ENCODE measurements around the gene ACAD10.
"Not testable (repeated sequence)": the region's sequence is repeated elsewhere in the genome, so short reads cannot be mapped to it uniquely, and the experiment has no call there.

ACAD10 gene

GRCh38 chr12:111677186-111677585, 8.7 kb upstream of the ACAD10 start:
- H3K4me2 ChIP-seq (ENCODE audit: low read length) = no peak overlapping the region
- H3K79me2 ChIP-seq (ENCODE audit: control insufficient read depth, low read length) = peaks cover 11% of the 10 kb centered on the region
- no peak for TF ChIP-seq CTCF (IDR thresholded peaks at IDR 0.05; ENCODE audit: low read depth, low read length, poor library complexity, severe bottlenecking)
- no peak for TF ChIP-seq EZH2phosphoT487 (IDR thresholded peaks at IDR 0.05; ENCODE audit: borderline replicate concordance, low read length)
- H3K27me3 ChIP-seq (ENCODE audit: control insufficient read depth, low read length) = no peaks in the 10 kb centered on the region
- no peak overlapping the region for H3K4me3 ChIP-seq (ENCODE audit: low read length)
- H3K36me3 ChIP-seq (ENCODE audit: control insufficient read depth, low read length) = peaks cover 87% of the 10 kb centered on the region
- H3K9me3 ChIP-seq (ENCODE audit: control insufficient read depth, insufficient read depth, low read length) = no peaks in the 10 kb centered on the region
- no peaks in the 10 kb centered on the region for H3K9me2 ChIP-seq (replicated peaks; ENCODE audit: control insufficient read depth, low read length)
- no peaks in the 10 kb centered on the region for H3F3A ChIP-seq (ENCODE audit: control insufficient read depth, insufficient read depth)
- H3K27ac ChIP-seq (ENCODE audit: low read depth, low read length) = no peak overlapping the region
- no peaks in the 10 kb centered on the region for H3K4me1 ChIP-seq (ENCODE audit: control insufficient read depth, low read length)
- 0 out of 2 replicates have a peak, but pooled peaks cover 3% of the 10 kb centered on the region for H4K20me1 ChIP-seq (ENCODE audit: control insufficient read depth, insufficient read depth, low read depth, low read length)

- H3K4me3 ChIP-seq (ENCODE audit: low read length) = peak overlapping the region; percentile 100
- H3K4me1 ChIP-seq (ENCODE audit: control insufficient read depth, low read length) = peaks cover 31% of the 10 kb centered on the region
- not testable (repeated sequence) for H3F3A ChIP-seq (ENCODE audit: control insufficient read depth, insufficient read depth); H4K20me1 ChIP-seq (ENCODE audit: control insufficient read depth, insufficient read depth, low read depth, low read length); H3K9me2 ChIP-seq (replicated peaks; ENCODE audit: control insufficient read depth, low read length); H3K9me3 ChIP-seq (ENCODE audit: control insufficient read depth, insufficient read depth, low read length); H3K27me3 ChIP-seq (ENCODE audit: control insufficient read depth, low read length)
- peaks cover 69% of the 10 kb centered on the region for H3K79me2 ChIP-seq (ENCODE audit: control insufficient read depth, low read length)
- H3K36me3 ChIP-seq (ENCODE audit: control insufficient read depth, low read length) = peaks cover 50% of the 10 kb centered on the region
- peak overlapping the region; percentile 96 for H3K4me2 ChIP-seq (ENCODE audit: low read length)
- H3K27ac ChIP-seq (ENCODE audit: low read depth, low read length) = peak overlapping the region; percentile 72; the same call in 1 of the 2 replicates
These were observed 1.2 kb upstream of the ACAD10 start for GRCh38 chr12:111684485-111685198.

DNA sequence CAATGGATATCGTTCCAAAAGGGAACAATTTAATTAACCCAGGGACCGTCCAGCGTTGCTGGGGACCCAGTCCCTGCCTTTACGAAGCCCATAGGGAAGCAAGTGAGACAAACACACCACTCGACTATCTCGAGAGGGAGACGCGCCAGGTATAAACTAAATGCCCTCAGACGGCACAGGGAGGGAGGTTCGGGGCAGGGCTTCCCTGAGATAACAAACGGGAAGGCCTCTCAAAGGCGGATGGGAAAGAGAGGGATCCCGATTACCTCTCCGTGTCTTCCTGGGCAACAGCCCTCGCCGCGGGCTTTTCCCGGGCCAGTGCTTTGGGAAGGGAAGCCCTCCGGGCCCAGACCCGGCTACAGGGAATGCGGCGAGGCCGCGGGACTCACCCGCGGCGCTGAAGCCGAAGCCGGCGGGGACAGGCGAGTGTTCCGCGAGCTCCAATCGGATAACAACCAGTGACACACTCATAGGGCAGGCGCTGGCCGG, 487 bp upstream of the ACAD10 start:
- TF ChIP-seq CTCF (IDR thresholded peaks at IDR 0.05; ENCODE audit: low read depth, low read length, poor library complexity, severe bottlenecking) = no peak
- TF ChIP-seq EZH2phosphoT487 (IDR thresholded peaks at IDR 0.05; ENCODE audit: borderline replicate concordance, low read length) = no peak
- H3F3A ChIP-seq (ENCODE audit: control insufficient read depth, insufficient read depth) = peaks cover 5% of the 10 kb centered on the region
- H4K20me1 ChIP-seq (ENCODE audit: control insufficient read depth, insufficient read depth, low read depth, low read length) = peaks cover 10% of the 10 kb centered on the region; the same call in 1 of the 2 replicates
- H3K27me3 ChIP-seq (ENCODE audit: control insufficient read depth, low read length) = no peaks in the 10 kb centered on the region
- no peaks in the 10 kb centered on the region for H3K9me2 ChIP-seq (replicated peaks; ENCODE audit: control insufficient read depth, low read length)
- H3K4me1 ChIP-seq (ENCODE audit: control insufficient read depth, low read length) = peaks cover 31% of the 10 kb centered on the region
- H3K9me3 ChIP-seq (ENCODE audit: control insufficient read depth, insufficient read depth, low read length) = no peaks in the 10 kb centered on the region
- H3K4me3 ChIP-seq (ENCODE audit: low read length) = peak overlapping the region; percentile 100
- H3K79me2 ChIP-seq (ENCODE audit: control insufficient read depth, low read length) = peaks cover 69% of the 10 kb centered on the region
- peaks cover 44% of the 10 kb centered on the region for H3K36me3 ChIP-seq (ENCODE audit: control insufficient read depth, low read length)
- H3K27ac ChIP-seq (ENCODE audit: low read depth, low read length) = peak overlapping the region; percentile 72; the same call in 1 of the 2 replicates
- peak overlapping the region; percentile 96 for H3K4me2 ChIP-seq (ENCODE audit: low read length)

GRCh38 chr12:111686574-111687105, 787 bp downstream of the ACAD10 start:
- peaks cover 31% of the 10 kb centered on the region for H3K4me1 ChIP-seq (ENCODE audit: control insufficient read depth, low read length)
- no peaks in the 10 kb centered on the region for H3K9me2 ChIP-seq (replicated peaks; ENCODE audit: control insufficient read depth, low read length)
- peaks cover 36% of the 10 kb centered on the region for H3K36me3 ChIP-seq (ENCODE audit: control insufficient read depth, low read length)
- H3K4me3 ChIP-seq (ENCODE audit: low read length) = peak overlapping the region; percentile 100
- H3K4me2 ChIP-seq (ENCODE audit: low read length) = peak overlapping the region; percentile 96
- TF ChIP-seq EZH2phosphoT487 (IDR thresholded peaks at IDR 0.05; ENCODE audit: borderline replicate concordance, low read length) = no peak
- TF ChIP-seq CTCF (IDR thresholded peaks at IDR 0.05; ENCODE audit: low read depth, low read length, poor library complexity, severe bottlenecking) = no peak
- no peaks in the 10 kb centered on the region for H3K9me3 ChIP-seq (ENCODE audit: control insufficient read depth, insufficient read depth, low read length)
- peak overlapping the region; percentile 72 for H3K27ac ChIP-seq (ENCODE audit: low read depth, low read length)
- H3K79me2 ChIP-seq (ENCODE audit: control insufficient read depth, low read length) = peaks cover 63% of the 10 kb centered on the region
- peaks cover 13% of the 10 kb centered on the region; the same call in 1 of the 2 replicates for H4K20me1 ChIP-seq (ENCODE audit: control insufficient read depth, insufficient read depth, low read depth, low read length)
- no peaks in the 10 kb centered on the region for H3K27me3 ChIP-seq (ENCODE audit: control insufficient read depth, low read length)
- H3F3A ChIP-seq (ENCODE audit: control insufficient read depth, insufficient read depth) = peaks cover 5% of the 10 kb centered on the region

Measured in DOHH2 (cell line).